ENCODE data around the gene COMTD1.

DNA sequence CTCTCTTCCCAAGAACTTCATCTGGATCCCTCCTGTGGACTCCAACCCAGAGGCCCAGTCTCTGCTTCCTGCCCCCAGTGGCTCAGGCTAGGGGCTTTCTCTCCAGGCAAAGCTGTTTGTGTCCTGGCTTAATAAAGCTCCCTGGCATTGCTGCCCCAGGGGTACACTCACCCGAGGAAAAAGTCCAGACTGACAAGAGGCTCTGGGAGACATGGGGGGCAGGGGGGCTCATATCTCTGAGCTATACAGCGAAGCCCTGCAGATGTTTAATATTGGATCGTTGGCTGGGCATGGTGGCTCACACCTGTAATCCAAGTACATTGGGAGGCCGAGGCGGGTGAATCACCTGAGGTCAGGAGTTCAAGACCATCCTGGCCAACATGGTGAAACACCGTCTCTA lies 10.7 kb upstream of the COMTD1 start:
- TF ChIP-seq, protein P1, sequence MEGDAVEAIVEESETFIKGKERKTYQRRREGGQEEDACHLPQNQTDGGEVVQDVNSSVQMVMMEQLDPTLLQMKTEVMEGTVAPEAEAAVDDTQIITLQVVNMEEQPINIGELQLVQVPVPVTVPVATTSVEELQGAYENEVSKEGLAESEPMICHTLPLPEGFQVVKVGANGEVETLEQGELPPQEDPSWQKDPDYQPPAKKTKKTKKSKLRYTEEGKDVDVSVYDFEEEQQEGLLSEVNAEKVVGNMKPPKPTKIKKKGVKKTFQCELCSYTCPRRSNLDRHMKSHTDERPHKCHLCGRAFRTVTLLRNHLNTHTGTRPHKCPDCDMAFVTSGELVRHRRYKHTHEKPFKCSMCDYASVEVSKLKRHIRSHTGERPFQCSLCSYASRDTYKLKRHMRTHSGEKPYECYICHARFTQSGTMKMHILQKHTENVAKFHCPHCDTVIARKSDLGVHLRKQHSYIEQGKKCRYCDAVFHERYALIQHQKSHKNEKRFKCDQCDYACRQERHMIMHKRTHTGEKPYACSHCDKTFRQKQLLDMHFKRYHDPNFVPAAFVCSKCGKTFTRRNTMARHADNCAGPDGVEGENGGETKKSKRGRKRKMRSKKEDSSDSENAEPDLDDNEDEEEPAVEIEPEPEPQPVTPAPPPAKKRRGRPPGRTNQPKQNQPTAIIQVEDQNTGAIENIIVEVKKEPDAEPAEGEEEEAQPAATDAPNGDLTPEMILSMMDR (IDR thresholded peaks at IDR 0.05 in 2 of 3, conservative IDR thresholded peaks at IDR 0.05 in 1 of 3; ENCODE audit: control insufficient read depth in 2 of 3, extremely low read depth in 1 of 3, insufficient read depth in 1 of 3, low read depth in 3 of 3, low read length in 3 of 3) = no peak
- TF ChIP-seq NFYB (IDR thresholded peaks at IDR 0.05; ENCODE audit: insufficient read depth, low read depth, low read length) = no peak

Measured in GM12878 (cell line).